ENCODE results near the gene MAGI1.

MAGI1 gene

DNA sequence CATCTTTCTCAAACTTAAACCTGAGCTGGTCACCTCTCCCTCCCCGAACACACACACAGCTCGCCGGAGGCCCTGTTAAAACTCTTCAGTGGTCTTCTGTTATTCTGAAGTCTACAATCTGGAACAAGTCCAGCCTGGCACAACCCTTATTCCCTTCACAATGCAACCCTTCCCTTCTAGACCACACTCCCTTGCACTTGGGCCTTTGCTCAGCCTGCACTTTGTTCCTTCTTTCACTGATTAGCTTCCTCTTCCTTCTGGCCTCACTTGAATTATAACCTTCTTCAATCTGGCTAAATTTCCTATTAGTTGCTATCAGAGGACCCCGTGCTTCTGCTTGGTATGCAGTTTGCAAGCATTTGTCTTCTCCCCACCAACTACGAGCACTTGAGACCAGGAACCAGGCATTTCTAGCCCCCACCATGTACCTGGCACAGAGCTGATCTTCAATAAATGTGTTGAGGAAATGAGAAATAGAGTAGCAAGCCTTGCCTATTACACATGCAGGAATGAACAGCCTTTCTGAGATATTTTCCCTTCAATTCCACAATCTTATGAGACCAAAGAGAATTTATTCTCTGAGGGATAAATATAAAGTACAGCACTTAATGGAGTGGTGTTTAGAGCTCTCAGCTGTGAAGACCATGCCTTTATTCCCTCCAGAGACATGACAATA lies 687.8 kb downstream of the MAGI1 start:
- no peak for DNase-seq (ENCODE audit: low spot score)

GRCh38 chr3:65348398-65348995 lies 690.2 kb downstream of the MAGI1 start:
- DNase-seq (ENCODE audit: low spot score): peak; percentile 50

DNA sequence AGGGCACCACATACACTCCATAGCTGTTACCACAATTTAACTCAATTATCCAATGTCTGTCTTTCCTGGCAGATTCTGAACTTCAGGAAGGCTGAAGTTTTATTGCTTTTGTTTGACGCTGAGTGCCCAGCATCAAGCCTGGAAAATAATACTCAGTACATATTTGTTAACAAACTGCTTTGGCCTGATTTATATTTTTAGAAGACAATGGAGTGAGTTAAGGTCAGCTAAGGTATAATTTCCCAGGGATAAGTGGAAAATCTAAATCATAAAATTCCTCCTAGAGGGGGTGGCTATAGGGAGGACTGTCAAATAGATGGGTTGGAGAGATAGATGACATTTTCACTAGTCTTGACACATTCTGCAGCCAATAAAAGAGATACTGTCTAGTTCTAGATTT lies 691.6 kb downstream of the MAGI1 start:
- no peak for DNase-seq (ENCODE audit: low spot score)

GRCh38 chr3:65344846-65345245 lies 693.9 kb downstream of the MAGI1 start:
- DNase-seq (ENCODE audit: low spot score): no peak

GRCh38 chr3:65344444-65344843 lies 694.3 kb downstream of the MAGI1 start:
- no peak for DNase-seq (ENCODE audit: low spot score)

DNA sequence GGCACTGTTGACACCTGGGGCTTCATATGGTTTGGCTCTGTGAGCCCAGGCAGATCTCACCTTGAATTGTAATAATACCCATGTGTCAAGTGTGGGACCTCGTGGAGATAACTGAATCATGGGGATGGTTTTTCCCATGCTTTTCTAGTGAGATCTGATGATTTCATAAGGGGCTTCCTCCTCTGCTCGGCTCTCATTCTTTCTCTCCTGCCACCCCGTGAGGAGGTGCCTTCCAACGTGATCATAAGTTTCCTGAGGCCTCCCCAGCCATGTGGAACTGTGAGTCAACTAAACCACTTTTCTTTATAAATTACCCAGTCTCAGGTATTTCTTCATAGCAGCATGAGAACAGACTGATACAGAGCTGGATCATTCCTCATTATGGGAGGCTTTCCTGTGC lies 695.0 kb downstream of the MAGI1 start:
- no peak for DNase-seq (ENCODE audit: low spot score)

DNA sequence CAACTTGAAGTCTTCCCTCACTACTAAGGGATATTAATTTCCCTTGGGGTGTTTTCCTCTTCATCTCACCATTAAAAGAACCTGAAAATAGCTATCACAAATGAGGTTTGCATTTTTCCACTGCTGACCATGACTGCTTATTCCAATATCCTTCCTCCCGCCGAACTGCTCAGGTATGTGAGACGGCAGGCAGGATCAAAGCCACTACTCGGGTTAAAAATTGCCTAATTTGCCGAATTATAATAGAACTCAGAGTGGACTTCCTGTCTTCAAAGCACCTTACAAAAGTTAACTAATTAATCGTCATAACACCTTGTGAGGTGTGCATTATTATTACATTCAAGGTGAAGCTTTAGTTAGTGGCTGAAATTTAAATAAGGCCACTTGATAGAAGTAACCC lies 695.7 kb downstream of the MAGI1 start:
- DNase-seq (ENCODE audit: low spot score): no peak

DNA sequence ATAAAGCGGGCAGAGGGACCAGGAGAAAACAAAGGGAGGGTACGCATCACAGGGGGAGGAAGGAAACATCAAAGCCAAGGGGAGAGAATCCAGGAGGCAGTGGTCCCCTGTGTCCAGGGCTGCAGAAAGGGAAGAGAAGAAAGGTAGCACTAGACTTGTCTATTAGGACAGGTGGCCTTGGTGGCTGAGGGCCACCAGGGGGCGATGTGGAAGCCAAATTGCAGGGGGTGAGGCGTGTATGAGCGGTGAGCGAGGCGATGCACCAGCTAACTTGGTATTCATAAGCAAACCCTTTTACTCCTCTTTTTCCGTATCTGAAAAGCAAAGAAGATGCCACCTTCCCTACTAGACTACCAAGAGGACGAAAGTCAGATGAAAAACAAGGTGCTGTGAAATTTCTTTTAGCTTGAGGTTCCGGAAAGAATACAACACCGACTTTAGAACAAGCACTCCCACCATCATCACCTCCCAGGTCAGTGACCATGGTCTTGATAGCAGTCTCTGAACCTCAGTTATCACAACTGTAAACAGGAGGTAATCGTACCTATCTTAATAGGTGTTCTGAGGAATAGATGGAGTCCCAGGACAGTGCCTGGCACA lies 696.5 kb downstream of the MAGI1 start:
- peak; percentile 30 for DNase-seq (ENCODE audit: low spot score)

DNA sequence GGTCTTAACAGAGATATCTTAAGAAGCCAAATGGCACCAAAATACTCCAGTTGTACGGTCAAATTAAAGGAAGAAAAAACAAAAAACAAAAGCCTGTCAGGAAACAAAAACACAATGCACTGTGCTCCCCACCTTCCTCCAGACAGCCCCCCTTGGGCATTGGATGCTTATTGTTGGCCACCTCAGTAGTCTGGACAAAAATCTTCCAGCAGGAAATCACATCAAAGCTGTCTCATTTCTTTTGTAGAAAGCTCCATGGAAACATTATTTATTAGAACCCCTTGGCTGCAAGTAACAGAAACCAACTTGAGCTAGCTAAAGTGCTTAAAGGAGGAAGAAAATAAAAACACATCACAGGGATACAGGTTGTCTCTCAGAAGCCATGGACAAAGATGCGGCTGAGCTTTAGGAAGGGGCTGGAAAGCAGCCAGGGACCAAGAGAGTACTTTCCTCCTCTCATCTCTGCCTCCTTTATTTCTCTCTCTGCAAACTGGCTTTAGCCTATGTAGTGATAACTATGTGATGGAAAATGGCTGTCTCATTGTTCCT lies 699.5 kb downstream of the MAGI1 start:
- no peak for DNase-seq (ENCODE audit: low spot score)

DNA sequence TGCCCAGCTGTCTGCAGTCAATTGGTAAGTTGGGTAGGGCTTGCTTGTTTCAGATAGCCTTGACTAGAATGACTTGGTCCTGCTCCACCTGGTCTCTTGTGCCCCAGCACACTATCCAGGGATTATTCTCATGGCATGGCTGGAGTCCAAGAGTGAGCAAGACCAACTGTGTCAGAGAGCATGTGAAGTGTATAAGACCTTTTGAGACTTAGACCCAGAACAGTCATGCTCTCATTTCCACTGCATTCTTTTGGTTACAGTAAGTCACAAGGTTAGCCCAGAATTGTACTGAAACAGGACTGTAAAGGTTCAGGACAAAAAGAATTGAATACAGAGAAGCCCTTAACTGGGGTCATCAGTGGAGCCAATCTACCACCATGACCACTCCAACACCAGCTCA lies 700.1 kb downstream of the MAGI1 start:
- DNase-seq (ENCODE audit: low spot score): no peak

DNA sequence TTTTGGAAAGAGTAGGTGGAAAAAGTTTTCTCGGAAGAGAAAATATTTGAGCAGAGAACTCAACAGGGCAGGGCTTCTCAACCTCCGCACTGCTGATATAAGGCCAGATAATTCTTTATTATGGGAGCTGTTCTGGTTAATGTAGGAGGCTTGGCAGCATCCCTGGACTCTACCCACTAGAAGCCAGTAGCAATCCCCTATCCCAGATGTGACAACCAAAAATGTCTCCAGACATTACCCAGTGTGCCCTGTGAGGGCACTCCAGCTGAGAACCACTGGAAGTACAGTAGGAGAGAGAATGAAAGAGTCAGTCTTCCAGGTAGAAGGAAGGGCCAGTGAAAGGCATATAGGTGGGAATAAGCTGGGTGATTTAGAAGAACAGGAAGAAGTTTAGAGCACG lies 703.1 kb downstream of the MAGI1 start:
- no peak for DNase-seq (ENCODE audit: low spot score)

DNA sequence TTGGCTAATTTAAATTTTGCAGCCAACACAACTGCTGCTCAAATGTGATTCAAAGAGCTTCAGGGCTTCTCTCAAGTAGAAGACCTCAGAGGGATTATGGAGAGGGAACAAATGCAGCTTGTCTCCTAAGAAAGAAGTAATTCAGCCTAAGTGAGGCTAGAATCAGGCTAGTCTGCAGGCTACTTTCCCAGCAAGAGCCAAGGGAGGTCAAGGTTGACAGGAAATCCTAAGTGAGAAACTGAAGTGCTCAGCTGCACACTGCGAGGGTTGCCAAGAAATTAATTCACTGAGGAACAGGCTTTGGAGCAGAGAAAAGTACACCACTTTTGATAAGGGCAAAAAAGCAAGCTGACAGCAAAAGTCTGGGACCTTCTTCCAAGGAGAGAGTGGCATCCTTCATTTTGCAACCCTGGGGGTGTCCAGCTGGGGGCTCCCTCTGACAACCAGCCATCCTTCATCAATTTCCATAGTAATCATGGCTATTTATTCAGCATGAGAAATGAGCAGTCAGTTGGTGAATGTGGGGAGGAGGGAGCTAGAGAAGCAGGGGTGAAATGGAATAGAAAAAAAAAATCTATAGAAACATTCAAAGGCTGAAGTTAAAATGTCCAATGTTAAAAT lies 704.6 kb downstream of the MAGI1 start:
- DNase-seq (ENCODE audit: low spot score): no peak

DNA sequence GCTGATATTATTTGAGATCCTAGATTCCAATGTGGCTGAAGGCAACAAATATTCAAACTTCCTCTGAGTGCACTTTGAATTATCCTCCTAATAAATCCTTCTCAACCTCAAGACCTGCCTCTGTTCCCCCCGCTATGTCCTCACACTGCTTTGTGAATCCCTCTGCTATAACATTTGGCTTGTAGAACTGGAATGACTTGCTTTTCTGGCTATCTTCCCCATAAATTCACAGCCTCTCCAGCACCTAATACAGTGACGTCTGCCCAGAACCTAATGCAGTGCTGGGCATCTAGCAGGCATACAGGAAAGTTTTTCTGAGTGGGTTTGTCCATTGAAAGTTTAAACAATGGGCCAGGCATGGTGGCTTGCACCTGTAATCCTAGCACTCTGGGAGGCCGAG lies 707.0 kb downstream of the MAGI1 start:
- DNase-seq (ENCODE audit: low spot score): no peak

- DNase-seq (ENCODE audit: low spot score): no peak
These were observed 708.6 kb downstream of the MAGI1 start for GRCh38 chr3:65330072-65330471.

DNA sequence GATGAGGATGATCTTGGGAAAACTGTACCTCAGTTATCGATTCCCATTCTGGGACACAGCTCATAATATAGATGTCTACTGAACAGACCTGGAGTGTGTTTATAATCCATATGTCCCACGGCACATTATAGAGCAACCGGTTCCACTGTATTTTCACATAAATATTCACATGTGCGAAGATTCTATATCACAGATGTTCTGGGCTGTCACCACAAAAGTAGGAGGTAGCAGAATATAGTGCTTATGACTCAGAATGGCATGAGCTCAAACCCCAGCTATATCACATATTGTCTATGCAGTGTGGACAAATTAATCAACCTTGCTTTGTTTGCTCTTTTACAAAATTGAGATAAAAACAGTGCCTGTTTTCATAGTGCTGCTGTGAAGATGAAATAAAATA lies 710.6 kb downstream of the MAGI1 start:
- DNase-seq (ENCODE audit: low spot score): no peak

GRCh38 chr3:65326574-65326973 lies 712.1 kb downstream of the MAGI1 start:
- DNase-seq (ENCODE audit: low spot score): no peak

DNA sequence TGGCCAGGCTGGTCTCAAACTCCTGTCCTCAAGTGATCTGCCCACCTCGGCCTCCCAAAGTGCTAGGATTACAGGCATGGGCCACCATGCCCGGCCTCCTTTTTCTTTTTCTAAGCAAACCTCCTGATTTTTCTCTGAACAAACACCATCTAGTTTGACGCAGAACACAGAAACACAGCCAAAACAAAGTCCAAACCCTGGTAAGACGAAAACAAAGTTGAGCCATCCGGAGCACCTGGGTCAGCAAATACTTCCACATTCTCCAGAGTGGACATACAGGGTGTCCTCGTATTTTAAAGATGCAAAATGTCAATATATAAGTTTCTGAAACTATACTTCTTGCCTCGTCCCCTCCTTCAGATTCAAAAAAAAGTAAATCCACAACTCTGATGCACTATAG lies 715.8 kb downstream of the MAGI1 start:
- DNase-seq (ENCODE audit: low spot score): no peak

GRCh38 chr3:65318231-65318630 lies 720.5 kb downstream of the MAGI1 start:
- no peak for DNase-seq (ENCODE audit: low spot score)

- DNase-seq (ENCODE audit: low spot score): no peak
These were observed 723.8 kb downstream of the MAGI1 start for GRCh38 chr3:65314916-65315315.

DNA sequence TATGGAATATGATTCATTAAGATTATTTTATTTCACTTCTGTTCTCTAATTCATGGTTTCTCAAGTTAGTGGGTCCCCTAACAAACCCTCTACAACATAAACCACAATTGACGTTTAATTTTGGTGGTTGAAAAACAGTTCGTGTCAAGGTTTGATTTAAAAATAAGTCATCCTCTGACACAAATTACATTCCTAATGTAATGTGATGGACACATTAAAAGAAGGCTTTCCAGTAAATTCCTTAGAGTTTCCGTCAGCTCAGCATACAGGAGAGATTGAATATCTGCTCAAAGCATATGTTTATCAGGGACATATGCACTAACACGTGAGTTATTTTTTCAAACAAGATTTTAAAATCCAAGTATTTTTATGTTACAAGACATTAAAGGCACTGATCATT lies 724.4 kb downstream of the MAGI1 start:
- DNase-seq (ENCODE audit: low spot score): no peak

DNA sequence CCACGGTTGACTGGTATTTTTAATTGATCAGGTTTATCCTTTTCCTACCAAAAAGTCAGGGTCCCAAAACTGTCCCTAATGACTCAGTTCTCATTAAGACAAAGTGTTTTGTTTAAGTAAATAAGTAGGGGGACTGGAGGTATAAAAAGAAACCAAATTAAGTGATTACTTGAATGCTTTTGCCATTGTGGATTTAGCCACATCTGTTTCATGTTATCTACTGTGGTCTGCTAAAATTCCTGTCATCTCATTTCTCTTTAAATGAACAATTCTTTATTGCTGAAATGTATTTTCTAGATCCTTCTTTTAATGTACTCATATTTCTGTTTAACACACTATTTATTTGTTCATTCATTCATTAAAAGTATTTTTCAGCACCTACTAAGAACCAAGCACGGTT lies 725.1 kb downstream of the MAGI1 start:
- DNase-seq (ENCODE audit: low spot score): no peak

GRCh38 chr3:65305836-65306235 lies 732.9 kb downstream of the MAGI1 start:
- DNase-seq (ENCODE audit: low spot score): no peak
